OCI-LY1 (cell line): ENCODE results near the gene SCAI.
A peak's percentile ranks its signal among the peaks of the same experiment; 100 is the strongest.

Source experiments
- H2AFZ ChIP-seq: fragments of 200-600 bp; sonication (generic), shearing (Covaris generic); 2 replicates; pipeline ENCODE4 v1.6.0; 2014; ENCODE audit warnings: antibody characterized with exemption, mild to moderate bottlenecking, low read length
- H3F3A ChIP-seq: fragments of 200-600 bp; sonication (generic), shearing (Covaris generic); 2 replicates; pipeline ENCODE4 v1.6.0; 2014; ENCODE audit warnings: mild to moderate bottlenecking, antibody characterized with exemption, low read length, moderate library complexity; ENCODE audit not compliant: insufficient read depth
- H3K27ac ChIP-seq: fragments of 200-600 bp; sonication (generic); 2 replicates; pipeline ENCODE4 v1.5.1; 2014; ENCODE audit warnings: low read length, mixed run types, mild to moderate bottlenecking, low read depth; ENCODE audit not compliant: poor library complexity, severe bottlenecking
- H3K27me3 ChIP-seq: fragments of 200-600 bp; sonication (generic); 2 replicates; pipeline ENCODE4 v1.6.0; 2014; ENCODE audit warnings: antibody characterized with exemption, mild to moderate bottlenecking, low read length, moderate library complexity; ENCODE audit not compliant: insufficient read depth
- H3K36me3 ChIP-seq: fragments of 200-600 bp; sonication (generic); 2 replicates; pipeline ENCODE4 v1.6.1; 2014; ENCODE audit warnings: mild to moderate bottlenecking, antibody characterized with exemption, low read length, moderate library complexity, mixed read lengths; ENCODE audit not compliant: insufficient read depth
- H3K4me1 ChIP-seq: fragments of 200-600 bp; sonication (generic); 2 replicates; pipeline ENCODE4 v1.5.1; 2014; ENCODE audit warnings: mild to moderate bottlenecking, low read length, moderate library complexity; ENCODE audit not compliant: insufficient read depth, severe bottlenecking
- H3K4me2 ChIP-seq: fragments of 200-600 bp; sonication (generic), shearing (Covaris generic); 2 replicates; pipeline ENCODE4 v1.6.1; 2014; ENCODE audit warnings: low read length
- H3K4me3 ChIP-seq: fragments of 200-600 bp; sonication (generic); 2 replicates; pipeline ENCODE4 v1.5.1; 2014; ENCODE audit warnings: low read length, low read depth, mild to moderate bottlenecking, mixed read lengths; ENCODE audit not compliant: poor library complexity, severe bottlenecking
- H3K79me2 ChIP-seq: fragments of 200-600 bp; shearing (Covaris generic); 2 replicates; pipeline ENCODE4 v1.6.1; 2016; ENCODE audit warnings: mixed run types, low read length, mixed read lengths; ENCODE audit not compliant: insufficient read depth
- H3K9ac ChIP-seq: fragments of 200-600 bp; sonication (generic), shearing (Covaris generic); 2 replicates; pipeline ENCODE4 v1.6.1; 2014; ENCODE audit warnings: mild to moderate bottlenecking, low read length, mixed read lengths
- H3K9me2 ChIP-seq: fragments of 200-600 bp; sonication (generic), shearing (Covaris generic); 2 replicates; pipeline ENCODE4 v1.6.1; 2014; ENCODE audit warnings: low read depth, mild to moderate bottlenecking, low read length, mixed read lengths
- H3K9me3 ChIP-seq: fragments of 200-600 bp; shearing (Covaris generic); 2 replicates; pipeline ENCODE4 v1.6.1; 2014; ENCODE audit warnings: low read length, mixed read lengths
- H4K20me1 ChIP-seq: fragments of 200-600 bp; sonication (generic), shearing (Covaris generic); 2 replicates; pipeline ENCODE4 v1.6.0; 2016; ENCODE audit warnings: mild to moderate bottlenecking, low read length; ENCODE audit not compliant: insufficient read depth
- EZH2 ChIP-seq: fragments of 200-600 bp; sonication (generic), shearing (Covaris generic); IDR thresholded peaks from 2 replicates; pipeline ENCODE4 v1.8.0; 2017; ENCODE audit warnings: borderline replicate concordance, mixed run types, mild to moderate bottlenecking, antibody characterized with exemption, low read length, moderate library complexity, mixed read lengths
- TF ChIP-seq, protein P1 (sequence below): fragments of 200-600 bp; sonication (generic), shearing (Covaris generic); IDR thresholded peaks from 2 replicates; pipeline ENCODE4 v1.5.1; 2017; ENCODE audit warnings: mild to moderate bottlenecking, antibody characterized with exemption, low read length, moderate library complexity, mixed read lengths

Gene SCAI

GRCh38 chr9:125143377-125144090 is at the start of gene SCAI:
SCAI (minus strand) TSS chr9:125143528; CDS start chr9:125143437, 91 bp downstream.
- H3K9me3 ChIP-seq = no peaks in the 10 kb centered on the region
- H3K4me1 ChIP-seq = peaks cover 43% of the 10 kb centered on the region
- no peaks in the 10 kb centered on the region for H3K9me2 ChIP-seq
- H2AFZ ChIP-seq = no peak within 1 kb of the TSS
- TF ChIP-seq, protein P1, sequence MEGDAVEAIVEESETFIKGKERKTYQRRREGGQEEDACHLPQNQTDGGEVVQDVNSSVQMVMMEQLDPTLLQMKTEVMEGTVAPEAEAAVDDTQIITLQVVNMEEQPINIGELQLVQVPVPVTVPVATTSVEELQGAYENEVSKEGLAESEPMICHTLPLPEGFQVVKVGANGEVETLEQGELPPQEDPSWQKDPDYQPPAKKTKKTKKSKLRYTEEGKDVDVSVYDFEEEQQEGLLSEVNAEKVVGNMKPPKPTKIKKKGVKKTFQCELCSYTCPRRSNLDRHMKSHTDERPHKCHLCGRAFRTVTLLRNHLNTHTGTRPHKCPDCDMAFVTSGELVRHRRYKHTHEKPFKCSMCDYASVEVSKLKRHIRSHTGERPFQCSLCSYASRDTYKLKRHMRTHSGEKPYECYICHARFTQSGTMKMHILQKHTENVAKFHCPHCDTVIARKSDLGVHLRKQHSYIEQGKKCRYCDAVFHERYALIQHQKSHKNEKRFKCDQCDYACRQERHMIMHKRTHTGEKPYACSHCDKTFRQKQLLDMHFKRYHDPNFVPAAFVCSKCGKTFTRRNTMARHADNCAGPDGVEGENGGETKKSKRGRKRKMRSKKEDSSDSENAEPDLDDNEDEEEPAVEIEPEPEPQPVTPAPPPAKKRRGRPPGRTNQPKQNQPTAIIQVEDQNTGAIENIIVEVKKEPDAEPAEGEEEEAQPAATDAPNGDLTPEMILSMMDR = peak; percentile 86
- TF ChIP-seq EZH2 = no peak
- peak within 1 kb of the TSS; percentile 97 for H3K4me2 ChIP-seq
- H3K79me2 ChIP-seq = peaks cover 3% of the 10 kb centered on the region
- H3K9ac ChIP-seq = peak within 1 kb of the TSS; percentile 93
- H4K20me1 ChIP-seq = no peaks in the 10 kb centered on the region
- peaks cover 25% of the 10 kb centered on the region; the same call in 1 of the 2 replicates for H3K36me3 ChIP-seq
- H3K27me3 ChIP-seq = no peaks in the 10 kb centered on the region
- no peaks in the 10 kb centered on the region for H3F3A ChIP-seq
- peak within 1 kb of the TSS; percentile 89 for H3K4me3 ChIP-seq
- peak within 1 kb of the TSS; percentile 78 for H3K27ac ChIP-seq

- Histone ChIP-seq H3K27ac (peak overlapping the region; percentile 67), H3F3A (no peaks in the 10 kb centered on the region), H3K79me2 (peaks cover 44% of the 10 kb centered on the region), H3K4me2 (peak overlapping the region; percentile 82), H2AFZ (peak overlapping the region; percentile 77), H3K4me3 (peak overlapping the region; percentile 89), H3K27me3 (no peaks in the 10 kb centered on the region), H3K36me3 (peaks cover 3% of the 10 kb centered on the region; the same call in 1 of the 2 replicates), H3K9me2 (no peaks in the 10 kb centered on the region), H4K20me1 (no peaks in the 10 kb centered on the region), H3K4me1 (peaks cover 37% of the 10 kb centered on the region), H3K9ac (peak overlapping the region; percentile 91), H3K9me3 (no peaks in the 10 kb centered on the region)
- TF ChIP-seq, protein P1 = no peak
- no peak for TF ChIP-seq EZH2
Observed at GRCh38 chr9:125190361-125190801, 47.1 kb upstream of the SCAI start.

- peak within 1 kb of the TSS; percentile 89 for H3K4me3 ChIP-seq
- H3K9me2 ChIP-seq = no peaks in the 10 kb centered on the region
- peak within 1 kb of the TSS; percentile 100 for H3K4me2 ChIP-seq
- H3K9ac ChIP-seq = peak within 1 kb of the TSS; percentile 91
- peaks cover 52% of the 10 kb centered on the region for H3K79me2 ChIP-seq
- no peaks in the 10 kb centered on the region for H3K9me3 ChIP-seq
- no peaks in the 10 kb centered on the region for H3F3A ChIP-seq
- no peaks in the 10 kb centered on the region for H4K20me1 ChIP-seq
- peak within 1 kb of the TSS; percentile 67 for H3K27ac ChIP-seq
- peak within 1 kb of the TSS; percentile 77 for H2AFZ ChIP-seq
- no peak for TF ChIP-seq EZH2
- TF ChIP-seq, protein P1 = peak; percentile 68
- H3K4me1 ChIP-seq = peaks cover 31% of the 10 kb centered on the region
- peaks cover 3% of the 10 kb centered on the region; the same call in 1 of the 2 replicates for H3K36me3 ChIP-seq
- H3K27me3 ChIP-seq = no peaks in the 10 kb centered on the region
Observed at GRCh38 chr9:125189361-125190289, 46.3 kb upstream of the SCAI start, which contains the start of gene PPP6C. PPP6C (minus strand) TSS chr9:125189803; CDS start chr9:125189718, 85 bp downstream.
